ENCODE results near the gene CD151. TPM values are rescaled to one million over a fixed set of nuclear protein-coding genes. Genes with fewer than 3 reads are reported as not detected.

The CD151 gene
- total RNA-seq, 1 experiment from 2014 or later = 179 TPM

- peaks cover 6% of the 10 kb centered on the region; the same call in 1 of the 2 replicates for H3K36me3 ChIP-seq
- no peak overlapping the region for H3K4me3 ChIP-seq
- H3K9me3 ChIP-seq (replicated peaks) = no peaks in the 10 kb centered on the region
- H3K27me3 ChIP-seq (replicated peaks) = no peaks in the 10 kb centered on the region
- no peaks in the 10 kb centered on the region for H3K4me1 ChIP-seq (replicated peaks)
- DNase-seq (ENCODE audit: low read depth in 1 of 2, low spot score in 2 of 2) = no peak
- no peak overlapping the region for H3K27ac ChIP-seq
Measured at GRCh38 chr11:852762-853161, 20.0 kb downstream of the CD151 start.

- no peak overlapping the region for H3K4me3 ChIP-seq
- H3K36me3 ChIP-seq = peaks cover 4% of the 10 kb centered on the region; the same call in 1 of the 2 replicates
- no peak overlapping the region for H3K27ac ChIP-seq
- no peak for DNase-seq (ENCODE audit: low read depth in 1 of 2, low spot score in 2 of 2)
- H3K9me3 ChIP-seq (replicated peaks) = no peaks in the 10 kb centered on the region
- H3K27me3 ChIP-seq (replicated peaks) = no peaks in the 10 kb centered on the region
- no peaks in the 10 kb centered on the region for H3K4me1 ChIP-seq (replicated peaks)
Measured at GRCh38 chr11:853682-854448, 21.1 kb downstream of the CD151 start.

- Histone ChIP-seq H3K27ac (no peak overlapping the region), H3K4me3 (no peak overlapping the region), H3K4me1 (replicated peaks) (no peaks in the 10 kb centered on the region), H3K9me3 (replicated peaks) (no peaks in the 10 kb centered on the region), H3K36me3 (peaks cover 4% of the 10 kb centered on the region; the same call in 1 of the 2 replicates), H3K27me3 (replicated peaks) (no peaks in the 10 kb centered on the region)
- no peak for DNase-seq (ENCODE audit: low read depth in 1 of 2, low spot score in 2 of 2)
Measured at GRCh38 chr11:854601-855329, 22.0 kb downstream of the CD151 start.

- H3K9me3 ChIP-seq (replicated peaks) = no peaks in the 10 kb centered on the region
- no peak overlapping the region for H3K27ac ChIP-seq
- no peaks in the 10 kb centered on the region for H3K4me1 ChIP-seq (replicated peaks)
- H3K27me3 ChIP-seq (replicated peaks) = no peaks in the 10 kb centered on the region
- no peak for DNase-seq (ENCODE audit: low read depth in 1 of 2, low spot score in 2 of 2)
- no peak overlapping the region for H3K4me3 ChIP-seq
- H3K36me3 ChIP-seq = peaks cover 4% of the 10 kb centered on the region; the same call in 1 of the 2 replicates
Measured at GRCh38 chr11:855330-855674, 22.6 kb downstream of the CD151 start.

- no peak overlapping the region for H3K27ac ChIP-seq
- H3K4me1 ChIP-seq (replicated peaks) = no peaks in the 10 kb centered on the region
- H3K9me3 ChIP-seq (replicated peaks) = no peaks in the 10 kb centered on the region
- H3K27me3 ChIP-seq (replicated peaks) = no peaks in the 10 kb centered on the region
- no peak overlapping the region for H3K4me3 ChIP-seq
- peaks cover under 1% of the 10 kb centered on the region; the same call in 1 of the 2 replicates for H3K36me3 ChIP-seq
- no peak for DNase-seq (ENCODE audit: low read depth in 1 of 2, low spot score in 2 of 2)
Measured at GRCh38 chr11:855796-856195, 23.0 kb downstream of the CD151 start.

GRCh38 chr11:856397-856796 lies 23.6 kb downstream of the CD151 start:
- no peaks in the 10 kb centered on the region for H3K36me3 ChIP-seq
- no peak overlapping the region for H3K27ac ChIP-seq
- H3K9me3 ChIP-seq (replicated peaks) = no peaks in the 10 kb centered on the region
- no peaks in the 10 kb centered on the region for H3K4me1 ChIP-seq (replicated peaks)
- DNase-seq (ENCODE audit: low read depth in 1 of 2, low spot score in 2 of 2) = no peak
- no peak overlapping the region for H3K4me3 ChIP-seq
- H3K27me3 ChIP-seq (replicated peaks) = no peaks in the 10 kb centered on the region

- no peak for DNase-seq (ENCODE audit: low read depth in 1 of 2, low spot score in 2 of 2)
- H3K36me3 ChIP-seq = no peaks in the 10 kb centered on the region
- no peak overlapping the region for H3K4me3 ChIP-seq
- no peaks in the 10 kb centered on the region for H3K4me1 ChIP-seq (replicated peaks)
- no peak overlapping the region for H3K27ac ChIP-seq
- H3K9me3 ChIP-seq (replicated peaks) = no peaks in the 10 kb centered on the region
- no peaks in the 10 kb centered on the region for H3K27me3 ChIP-seq (replicated peaks)
Measured at GRCh38 chr11:858053-858761, 25.5 kb downstream of the CD151 start.

GRCh38 chr11:858762-859339 lies 26.1 kb downstream of the CD151 start:
- Histone ChIP-seq H3K27me3 (replicated peaks) (no peaks in the 10 kb centered on the region), H3K4me1 (replicated peaks) (no peaks in the 10 kb centered on the region), H3K27ac (no peak overlapping the region), H3K36me3 (no peaks in the 10 kb centered on the region), H3K9me3 (replicated peaks) (no peaks in the 10 kb centered on the region), H3K4me3 (no peak overlapping the region)
- no peak for DNase-seq (ENCODE audit: low read depth in 1 of 2, low spot score in 2 of 2)

- no peak for DNase-seq (ENCODE audit: low read depth in 1 of 2, low spot score in 2 of 2)
- Histone ChIP-seq H3K36me3 (0 out of 2 replicates have a peak, but pooled peaks cover 2% of the 10 kb centered on the region), H3K27me3 (replicated peaks) (no peaks in the 10 kb centered on the region), H3K9me3 (replicated peaks) (no peaks in the 10 kb centered on the region), H3K27ac (no peak overlapping the region), H3K4me1 (replicated peaks) (no peaks in the 10 kb centered on the region), H3K4me3 (no peak overlapping the region)
Measured at GRCh38 chr11:859394-860131, 26.8 kb downstream of the CD151 start.

GRCh38 chr11:860234-861104 lies 27.7 kb downstream of the CD151 start:
- Histone ChIP-seq H3K9me3 (replicated peaks) (no peaks in the 10 kb centered on the region), H3K36me3 (0 out of 2 replicates have a peak, but pooled peaks cover 2% of the 10 kb centered on the region), H3K27ac (no peak overlapping the region), H3K4me3 (no peak overlapping the region), H3K27me3 (replicated peaks) (no peaks in the 10 kb centered on the region), H3K4me1 (replicated peaks) (no peaks in the 10 kb centered on the region)
- no peak for DNase-seq (ENCODE audit: low read depth in 1 of 2, low spot score in 2 of 2)

GRCh38 chr11:861105-861479 lies 28.3 kb downstream of the CD151 start:
- DNase-seq (ENCODE audit: low read depth in 1 of 2, low spot score in 2 of 2) = no peak
- Histone ChIP-seq H3K9me3 (replicated peaks) (no peaks in the 10 kb centered on the region), H3K4me3 (no peak overlapping the region), H3K4me1 (replicated peaks) (no peaks in the 10 kb centered on the region), H3K36me3 (0 out of 2 replicates have a peak, but pooled peaks cover 2% of the 10 kb centered on the region), H3K27me3 (replicated peaks) (no peaks in the 10 kb centered on the region), H3K27ac (no peak overlapping the region)

GRCh38 chr11:862081-862661 lies 29.4 kb downstream of the CD151 start:
- no peak overlapping the region for H3K27ac ChIP-seq

More at GRCh38 chr11:862081-862661, 29.4 kb downstream of the CD151 start:
- no peak for DNase-seq (ENCODE audit: low read depth in 1 of 2, low spot score in 2 of 2)
- Histone ChIP-seq H3K4me3 (no peak overlapping the region), H3K36me3 (0 out of 2 replicates have a peak, but pooled peaks cover 2% of the 10 kb centered on the region), H3K4me1 (replicated peaks) (no peaks in the 10 kb centered on the region), H3K9me3 (replicated peaks) (no peaks in the 10 kb centered on the region), H3K27me3 (replicated peaks) (no peaks in the 10 kb centered on the region)

Measured in SJSA1 (cell line).